Endothelial cell of umbilical vein (primary cell): ENCODE measurements around the gene REEP1. TPM values are rescaled to one million over a fixed set of nuclear protein-coding genes. Genes with fewer than 3 reads are reported as not detected.

Experiments used
- BruUV-seq: library from RNA; stranded (reverse); fragments of 400-500 nt; replicated peaks from 2 replicates; lab custom pipeline; 2021; lab: Mats Ljungman, UMichigan
- CTCF ChIA-PET: fragments of 300-600, 350-600 bp; sonication (Branson Sonifier 250); formaldehyde crosslinking; loops from one replicate; lab custom pipeline; 2021; ENCODE audit warnings: antibody characterized with exemption, inconsistent platforms; lab: Charles Lee
- POLR2A ChIA-PET: fragments of 300-600, 350-600 bp; sonication (Branson Sonifier 250); formaldehyde crosslinking; loops from one replicate; lab custom pipeline; 2021; ENCODE audit warnings: antibody characterized with exemption, inconsistent platforms; lab: Charles Lee
- DNase-seq: peaks from one replicate; pipeline ENCODE4 v3.0.0-alpha.2; 2011; ENCODE audit warnings: low read depth, low spot score
- FAIRE-seq: peaks from 2 replicates; lab custom pipeline; 2011; peaks lifted over from hg19 to GRCh38; lab: Jason Lieb, UNC
- H2AFZ ChIP-seq: 2 replicates; pipeline ENCODE4 v1.6.0; 2012; ENCODE audit warnings: low read depth, low read length, control low read depth, inconsistent platforms
- H3K27ac ChIP-seq: 2 replicates; pipeline ENCODE4 v1.5.1; 2011; ENCODE audit warnings: low read depth, mild to moderate bottlenecking, control low read depth, low read length, moderate library complexity; ENCODE audit not compliant: insufficient read depth
- H3K27me3 ChIP-seq, 2 experiments: 2 replicates each; pipeline versions ENCODE4 v1.6.0 to v1.6.1; 2011; ENCODE audit warnings: low read length in 2 of 2, mixed read lengths in 1 of 2; ENCODE audit not compliant: control insufficient read depth in 2 of 2, insufficient read depth in 2 of 2
- H3K36me3 ChIP-seq, 2 experiments: 2 replicates in 1 of 2; 3 replicates in 1 of 2; pipeline ENCODE4 v1.5.1; 2011; ENCODE audit warnings: low read length in 2 of 2, mild to moderate bottlenecking in 1 of 2, moderate library complexity in 1 of 2; ENCODE audit not compliant: control insufficient read depth in 2 of 2, insufficient read depth in 2 of 2; ENCODE audit errors: extremely low read depth in 1 of 2
- H3K4me1 ChIP-seq: 3 replicates; pipeline ENCODE4 v1.5.1; 2011; ENCODE audit warnings: mild to moderate bottlenecking, low read length; ENCODE audit not compliant: control insufficient read depth, insufficient read depth; ENCODE audit errors: extremely low read depth
- H3K4me2 ChIP-seq: 2 replicates; pipeline ENCODE4 v1.6.1; 2011; ENCODE audit warnings: low read length, control low read depth, mixed read lengths; ENCODE audit not compliant: insufficient read depth
- H3K4me3 ChIP-seq, 3 experiments: fragments of 200-600 bp in 1 of 3; sonication (generic), shearing (Covaris generic) in 1 of 3; replicated peaks in 1 of 3; 2 replicates each; pipeline ENCODE4 v1.5.1; 2011 to 2016; ENCODE audit warnings: control low read depth in 3 of 3, low read length in 3 of 3, mild to moderate bottlenecking in 2 of 3, inconsistent platforms in 1 of 3, low read depth in 1 of 3, moderate library complexity in 1 of 3; ENCODE audit not compliant: insufficient read depth in 1 of 3
- H3K79me2 ChIP-seq: 2 replicates; pipeline ENCODE4 v1.6.0; 2012; ENCODE audit warnings: low read length, inconsistent platforms; ENCODE audit not compliant: control insufficient read depth, insufficient read depth
- H3K9ac ChIP-seq: replicated peaks from 2 replicates; pipeline ENCODE3; 2011; ENCODE audit warnings: low read length, control low read depth; ENCODE audit not compliant: insufficient read depth; ENCODE audit errors: extremely low read depth
- H3K9me1 ChIP-seq: replicated peaks from 3 replicates; pipeline ENCODE4 v1.6.0; 2011; ENCODE audit warnings: mild to moderate bottlenecking, low read length; ENCODE audit not compliant: control insufficient read depth, insufficient read depth; ENCODE audit errors: extremely low read depth
- H3K9me3 ChIP-seq: replicated peaks from 2 replicates; pipeline ENCODE4 v1.5.1; 2012; ENCODE audit warnings: low read length, inconsistent platforms; ENCODE audit not compliant: control insufficient read depth, insufficient read depth
- H4K20me1 ChIP-seq: replicated peaks from 2 replicates; pipeline ENCODE3; 2011; ENCODE audit warnings: mild to moderate bottlenecking, low read length; ENCODE audit not compliant: control insufficient read depth, insufficient read depth; ENCODE audit errors: extremely low read depth
- EZH2 ChIP-seq: IDR thresholded peaks from 2 replicates; pipeline ENCODE4 v1.6.1; 2012; ENCODE audit warnings: borderline replicate concordance, low read depth, mild to moderate bottlenecking, moderate library complexity, low read length, inconsistent platforms; ENCODE audit not compliant: severe bottlenecking
- FOS ChIP-seq: IDR thresholded peaks from 2 replicates; pipeline ENCODE4 v1.6.1; 2011; ENCODE audit warnings: mild to moderate bottlenecking, low read length, moderate library complexity, borderline replicate concordance; ENCODE audit not compliant: insufficient read depth
- GATA2 ChIP-seq: IDR thresholded peaks from 2 replicates; pipeline ENCODE4 v1.7.0; 2011; ENCODE audit warnings: low read depth, mild to moderate bottlenecking, moderate library complexity, mixed read lengths, low read length; ENCODE audit not compliant: insufficient read length, insufficient read depth
- JUN ChIP-seq: IDR thresholded peaks from 2 replicates; pipeline ENCODE4 v1.6.1; 2011; ENCODE audit warnings: borderline replicate concordance, low read depth; ENCODE audit not compliant: insufficient read length, insufficient read depth
- MYC ChIP-seq: IDR thresholded peaks from one replicate; pipeline ENCODE4 v1.6.1; 2011; ENCODE audit warnings: mild to moderate bottlenecking, low read depth, low read length
- POLR2A ChIP-seq: IDR thresholded peaks from 2 replicates; pipeline ENCODE4 v1.6.1; 2012; ENCODE audit warnings: low read depth, mild to moderate bottlenecking, control low read depth, low read length
- POLR2AphosphoS5 ChIP-seq: IDR thresholded peaks from 2 replicates; pipeline ENCODE4 v1.6.1; 2012; ENCODE audit warnings: low read depth, mild to moderate bottlenecking, control low read depth, low read length, moderate library complexity; ENCODE audit not compliant: insufficient read depth
- dilution Hi-C: fragments of 300-500 bp; cut with MboI; formaldehyde crosslinking; loops from one replicate; pipeline ENCODE4 v1.15.0; 2019; ENCODE audit warnings: low sequenced_read_pairs; ENCODE audit not compliant: extremely low pct_ligation_motif_present
- intact Hi-C: fragments of 100-400 bp; cut with micrococcal nuclease; formaldehyde crosslinking; loops from one replicate; pipeline ENCODE4 v1.10.0; 2022
- polyA plus RNA-seq, 4 experiments: library from polyadenylated mRNA; depleted of rRNA in 3 of 4; stranded (reverse) in 3 of 4; unstranded in 1 of 4; fragments of >200 nt; gene quantifications; 2 replicates each; pipeline versions ENCODE4 v1.2.1 to v1.2.3, GENCODE V29; 2011 to 2012; ENCODE audit warnings: missing spikeins in 1 of 4
- total RNA-seq: library from RNA; stranded (reverse); gene quantifications from 2 replicates; pipeline ENCODE4 v1.2.3, GENCODE V29; 2021
- TF ChIP-seq, protein P1 (sequence below), 2 donors: IDR thresholded peaks; 1 replicate in 1 of 2; 2 replicates in 1 of 2; pipeline ENCODE4 v1.5.1; 2011; ENCODE audit warnings: low read length in 2 of 2, mild to moderate bottlenecking in 2 of 2, moderate library complexity in 2 of 2, control low read depth in 1 of 2, inconsistent platforms in 1 of 2, low read depth in 1 of 2; ENCODE audit not compliant: insufficient read depth in 1 of 2; ENCODE audit errors: extremely low read depth in 1 of 2
- TF ChIP-seq, protein P2 (sequence below): IDR thresholded peaks from 2 replicates; pipeline ENCODE4 v1.6.1; 2011; ENCODE audit not compliant: insufficient read depth, insufficient read length

The REEP1 gene
- total and polyA plus RNA-seq, 2 donors (not counting 3 experiments of a cell fraction or from before 2014, with no cell fraction given) = 0.11 to 0.53 TPM

DNA sequence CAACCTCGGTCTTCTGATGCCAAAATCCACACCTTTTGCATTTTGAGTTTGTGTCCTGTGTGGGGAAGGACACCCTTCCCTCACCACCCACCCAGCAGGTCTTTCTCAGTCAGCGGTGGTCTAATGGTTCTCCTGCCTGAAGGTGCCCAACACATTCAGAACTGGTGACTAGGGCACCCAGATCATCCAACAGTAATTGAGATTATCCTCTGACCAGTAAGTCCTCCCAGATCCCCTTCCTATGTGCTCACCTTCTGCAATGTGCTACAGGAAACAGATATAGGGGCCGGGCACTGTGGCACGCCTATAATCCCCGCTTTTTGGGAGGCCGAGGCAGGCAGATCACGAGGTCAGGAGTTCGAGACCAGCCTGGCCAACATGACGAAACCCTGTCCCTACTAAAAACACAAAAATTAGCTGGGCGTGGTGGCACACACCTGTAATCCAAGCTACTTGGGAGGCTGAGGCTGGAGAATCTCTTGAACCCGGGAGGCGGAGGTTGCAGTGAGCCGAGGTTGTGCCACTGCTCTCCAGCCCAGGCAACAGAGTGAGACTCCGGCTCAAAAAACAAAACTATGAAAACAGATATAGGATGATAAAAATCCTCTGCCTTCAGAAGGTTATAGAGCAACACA, 56.2 kb downstream of the REEP1 start:
- Histone ChIP-seq H3K36me3 (no peaks in the 10 kb centered on the region), H3K4me1 (no peaks in the 10 kb centered on the region), H3K9ac (no peak overlapping the region), H4K20me1 (no peaks in the 10 kb centered on the region), H3K79me2 (no peaks in the 10 kb centered on the region), H3K9me3 (no peaks in the 10 kb centered on the region), H3K4me2 (no peak overlapping the region), H3K27ac (no peak overlapping the region), H3K27me3 (peaks cover 13 to 19% of the 10 kb centered on the region in 2 experiments), H2AFZ (no peak overlapping the region), H3K9me1 (no peaks in the 10 kb centered on the region), H3K4me3 (no peak overlapping the region)
- POLR2A ChIA-PET = no interaction called here
- TF ChIP-seq POLR2AphosphoS5 = no peak
- TF ChIP-seq EZH2 = no peak
- TF ChIP-seq, protein P1, sequence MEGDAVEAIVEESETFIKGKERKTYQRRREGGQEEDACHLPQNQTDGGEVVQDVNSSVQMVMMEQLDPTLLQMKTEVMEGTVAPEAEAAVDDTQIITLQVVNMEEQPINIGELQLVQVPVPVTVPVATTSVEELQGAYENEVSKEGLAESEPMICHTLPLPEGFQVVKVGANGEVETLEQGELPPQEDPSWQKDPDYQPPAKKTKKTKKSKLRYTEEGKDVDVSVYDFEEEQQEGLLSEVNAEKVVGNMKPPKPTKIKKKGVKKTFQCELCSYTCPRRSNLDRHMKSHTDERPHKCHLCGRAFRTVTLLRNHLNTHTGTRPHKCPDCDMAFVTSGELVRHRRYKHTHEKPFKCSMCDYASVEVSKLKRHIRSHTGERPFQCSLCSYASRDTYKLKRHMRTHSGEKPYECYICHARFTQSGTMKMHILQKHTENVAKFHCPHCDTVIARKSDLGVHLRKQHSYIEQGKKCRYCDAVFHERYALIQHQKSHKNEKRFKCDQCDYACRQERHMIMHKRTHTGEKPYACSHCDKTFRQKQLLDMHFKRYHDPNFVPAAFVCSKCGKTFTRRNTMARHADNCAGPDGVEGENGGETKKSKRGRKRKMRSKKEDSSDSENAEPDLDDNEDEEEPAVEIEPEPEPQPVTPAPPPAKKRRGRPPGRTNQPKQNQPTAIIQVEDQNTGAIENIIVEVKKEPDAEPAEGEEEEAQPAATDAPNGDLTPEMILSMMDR (IDR thresholded peaks at IDR 0.05; ENCODE audit: extremely low read depth in 1 of 2, insufficient read depth in 1 of 2, low read depth in 1 of 2, low read length in 2 of 2) = no peak
- no peak for TF ChIP-seq GATA2
- TF ChIP-seq JUN = no peak
- no peak for TF ChIP-seq MYC
- no peak for TF ChIP-seq POLR2A
- no peak for TF ChIP-seq FOS
- TF ChIP-seq, protein P2, sequence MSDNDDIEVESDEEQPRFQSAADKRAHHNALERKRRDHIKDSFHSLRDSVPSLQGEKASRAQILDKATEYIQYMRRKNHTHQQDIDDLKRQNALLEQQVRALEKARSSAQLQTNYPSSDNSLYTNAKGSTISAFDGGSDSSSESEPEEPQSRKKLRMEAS = no peak
- no TSS peak for BruUV-seq
- FAIRE-seq (no peak), DNase-seq (no peak)
- CTCF ChIA-PET = interaction anchor here (1.3 kb wide), 1 partner anchor 61 kb away, joined by 5 read pairs; no protein-coding TSS in a partner anchor
- intact Hi-C loops = no loop called here
- dilution Hi-C loops = no loop called here
